Left kidney (tissue), 2 donors: ENCODE data around the gene LYPLA2. TPM values are rescaled to one million over a fixed set of nuclear protein-coding genes. Genes with fewer than 3 reads are reported as not detected.
A peak's percentile ranks its signal among the peaks of the same experiment; 100 is the strongest.
"Not testable (repeated sequence)": the region's sequence is repeated elsewhere in the genome, so short reads cannot be mapped to it uniquely, and the experiment has no call there.

Source experiments
- DNase-seq: peaks from one replicate; pipeline ENCODE4 v3.0.0-alpha.2; 2013
- polyA plus RNA-seq: library from polyadenylated mRNA; unstranded; fragments of 120-200 nt; gene quantifications from one replicate; pipeline ENCODE4 v1.2.1, GENCODE V29; 2013; ENCODE audit not compliant: insufficient read length

LYPLA2 gene
- polyA plus RNA-seq, 1 donor, result 57.3 TPM

DNA sequence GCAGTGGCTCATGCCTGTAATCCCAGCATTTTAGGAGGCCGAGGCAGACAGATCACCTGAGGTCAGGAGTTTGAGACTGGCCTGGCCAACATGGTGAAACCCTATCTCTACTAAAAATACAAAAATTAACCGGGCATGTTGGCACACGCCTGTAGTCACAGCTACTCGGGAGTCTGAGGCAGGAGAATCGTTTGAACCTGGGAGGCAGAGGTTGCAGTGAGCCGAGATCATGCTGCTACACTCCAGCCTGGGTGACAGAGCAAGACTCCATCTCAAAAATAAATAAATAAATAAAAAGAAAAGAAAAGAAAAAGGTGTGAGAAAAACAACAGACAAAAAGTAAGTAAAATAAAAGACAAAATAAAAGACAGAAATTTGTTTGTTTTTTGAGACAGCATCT is 43.2 kb downstream of the LYPLA2 start:
- DNase-seq, result not testable (repeated sequence)

DNA sequence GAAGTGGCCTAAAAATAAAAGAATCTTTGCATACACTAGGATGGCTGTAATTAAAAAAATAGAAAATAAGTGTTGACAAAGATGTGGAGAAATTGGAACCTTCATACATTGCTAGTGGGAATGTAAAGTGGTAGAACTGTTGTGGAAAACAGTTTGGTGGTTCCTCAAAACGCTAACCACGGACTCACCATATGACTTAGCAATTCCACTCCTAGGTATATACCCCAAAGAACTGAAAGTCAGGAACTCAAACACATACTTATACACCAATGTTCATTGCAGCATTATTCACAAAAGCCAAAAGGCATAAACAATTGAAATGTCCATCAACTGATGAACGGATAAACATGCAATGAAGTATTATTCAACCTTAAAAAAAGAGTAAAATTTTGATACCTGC is 45.1 kb downstream of the LYPLA2 start:
- DNase-seq, result no peak

DNA sequence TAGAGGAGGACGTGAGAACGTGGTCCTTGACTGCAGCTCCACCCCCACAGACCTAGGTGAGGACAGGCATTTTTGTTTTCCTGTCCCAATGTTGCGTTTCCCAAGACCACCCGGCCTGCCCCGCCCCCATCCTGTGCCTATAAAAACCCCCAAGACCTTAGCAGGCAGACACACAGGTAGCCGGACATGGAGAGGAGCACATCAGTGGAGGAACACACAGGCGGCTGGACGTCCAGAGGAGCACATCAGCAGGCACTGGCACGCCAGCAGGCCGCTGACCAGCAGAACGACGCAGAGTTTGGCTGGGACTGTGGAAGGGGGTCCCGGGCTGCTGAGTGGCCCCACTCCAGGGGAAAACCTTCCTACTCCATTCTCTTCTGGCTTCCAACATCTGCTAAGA is 47.0 kb downstream of the LYPLA2 start:
- no peak for DNase-seq

DNA sequence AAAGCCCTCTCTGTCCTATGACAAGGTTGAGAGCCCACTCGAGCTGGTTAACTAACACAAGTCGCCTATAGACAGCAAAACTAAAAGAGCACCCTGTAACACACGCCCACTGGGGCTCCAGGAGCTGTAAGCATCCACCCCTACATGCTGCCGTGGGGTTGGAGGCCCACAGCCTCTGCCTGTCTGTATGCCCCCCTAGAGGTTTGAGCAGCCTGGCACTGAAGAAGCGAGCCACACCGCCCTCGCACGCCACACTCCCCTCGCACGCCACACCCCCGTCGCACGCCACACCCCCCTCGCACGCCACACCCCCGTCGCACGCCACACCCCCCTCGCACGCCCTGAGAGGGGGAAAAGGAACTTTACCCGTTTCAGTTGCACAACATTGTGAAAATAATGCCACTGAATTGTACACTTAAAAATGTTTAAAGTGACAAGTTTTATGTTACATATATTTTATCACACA is 47.5 kb downstream of the LYPLA2 start:
- peak; percentile 33 for DNase-seq

DNA sequence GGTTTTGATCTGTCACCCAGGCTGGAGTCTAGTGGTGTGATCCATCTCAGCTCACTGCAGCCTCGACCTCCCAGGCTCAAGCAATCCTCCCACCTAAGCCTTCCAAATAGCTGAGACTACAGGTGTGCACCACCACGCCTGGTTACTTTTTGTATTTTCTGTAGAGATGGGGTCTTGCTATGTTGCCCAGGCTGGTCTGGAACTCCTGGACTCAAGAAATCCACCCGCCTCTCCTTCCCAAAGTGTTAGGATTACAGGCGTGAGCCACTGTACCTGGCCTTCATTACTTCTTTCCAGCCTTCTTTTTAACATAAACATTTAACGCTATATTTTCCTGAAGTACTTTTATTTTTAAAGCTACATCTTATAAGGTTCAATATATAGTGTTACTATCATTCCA is 52.7 kb downstream of the LYPLA2 start:
- no peak for DNase-seq

Other genes with a start within 250 kb of the LYPLA2 start
- 264 TPM for gene ID3, start 231.6 kb upstream of the LYPLA2 start, polyA plus RNA-seq
- gene RPL11, start 99.3 kb upstream of the LYPLA2 start, polyA plus RNA-seq, result 2,201 TPM
- 38.1 TPM for gene ELOA, start 47.7 kb upstream of the LYPLA2 start, polyA plus RNA-seq
- 68.4 TPM for gene PITHD1, start 12.7 kb upstream of the LYPLA2 start, polyA plus RNA-seq
- 32.2 TPM for gene GALE, start 9.6 kb downstream of the LYPLA2 start, polyA plus RNA-seq
- 70.9 TPM for gene HMGCL, start 34.3 kb downstream of the LYPLA2 start, polyA plus RNA-seq
- 41.7 TPM for gene FUCA1, start 77.1 kb downstream of the LYPLA2 start, polyA plus RNA-seq
- 0.08 TPM for gene CNR2, start 122.2 kb downstream of the LYPLA2 start, polyA plus RNA-seq
- gene PNRC2, start 168.7 kb downstream of the LYPLA2 start, polyA plus RNA-seq, result 209 TPM
- gene SRSF10, start 189.2 kb downstream of the LYPLA2 start, polyA plus RNA-seq, result 315 TPM